Measurements from ENCODE around the gene KIAA0319L.

GRCh38 chr1:35481229-35481628 is 76.0 kb downstream of the KIAA0319L start:
- no peak for TF ChIP-seq CTCF (IDR thresholded peaks at IDR 0.05)
- no peak for TF ChIP-seq SIN3A (IDR thresholded peaks at IDR 0.05; ENCODE audit: borderline replicate concordance, insufficient read depth, low read depth, low read length)

Measured in Panc1 (cell line).